KMS-11 (cell line): ENCODE data around the gene PGM2.
"Not testable (repeated sequence)": the region's sequence is repeated elsewhere in the genome, so short reads cannot be mapped to it uniquely, and the experiment has no call there.

Experiments
- H2AFZ ChIP-seq: fragments of 200-600 bp; sonication (generic); 2 replicates; pipeline ENCODE4 v1.6.1; 2016; ENCODE audit warnings: antibody characterized with exemption, mixed run types, low read depth
- H3K27ac ChIP-seq: fragments of 200-600 bp; sonication (generic); 2 replicates; pipeline ENCODE4 v1.6.1; 2016; ENCODE audit warnings: mild to moderate bottlenecking, mixed run types
- H3K27me3 ChIP-seq: fragments of 200-600 bp; sonication (generic); 2 replicates; pipeline ENCODE4 v1.6.1; 2017; ENCODE audit warnings: mild to moderate bottlenecking, low read depth, mixed run types, moderate library complexity; ENCODE audit not compliant: insufficient read depth
- H3K36me3 ChIP-seq: fragments of 200-600 bp; sonication (generic); 2 replicates; pipeline ENCODE4 v1.6.1; 2017; ENCODE audit warnings: mild to moderate bottlenecking, mixed run types; ENCODE audit not compliant: insufficient read depth
- H3K4me1 ChIP-seq: fragments of 200-600 bp; sonication (generic); 2 replicates; pipeline ENCODE4 v1.6.1; 2016; ENCODE audit warnings: mild to moderate bottlenecking, low read depth, mixed run types; ENCODE audit not compliant: poor library complexity, severe bottlenecking
- H3K4me2 ChIP-seq: fragments of 200-600 bp; sonication (generic); 2 replicates; pipeline ENCODE4 v1.7.0; 2016; ENCODE audit warnings: mild to moderate bottlenecking, mixed run types
- H3K4me3 ChIP-seq: fragments of 200-600 bp; sonication (generic); IDR thresholded peaks from 2 replicates; pipeline ENCODE4 v1.6.1; 2017; ENCODE audit warnings: low read depth, low read length, mixed read lengths; ENCODE audit not compliant: insufficient read depth
- H3K79me2 ChIP-seq: fragments of 200-600 bp; sonication (generic); 2 replicates; pipeline ENCODE4 v1.6.1; 2016; ENCODE audit warnings: low read depth, mixed run types; ENCODE audit not compliant: insufficient read depth
- H3K9ac ChIP-seq: fragments of 200-600 bp; sonication (generic); 2 replicates; pipeline ENCODE4 v1.6.1; 2016; ENCODE audit warnings: mild to moderate bottlenecking, mixed run types
- H4K20me1 ChIP-seq: fragments of 200-600 bp; sonication (generic); 2 replicates; pipeline ENCODE4 v1.6.1; 2016; ENCODE audit warnings: mild to moderate bottlenecking, mixed run types; ENCODE audit not compliant: insufficient read depth
- CTCF ChIP-seq: fragments of 200-600 bp; sonication (generic); conservative IDR thresholded peaks from 2 replicates; pipeline ENCODE4 v1.6.1; 2017; ENCODE audit warnings: low read depth, mild to moderate bottlenecking, antibody characterized with exemption, low read length, moderate library complexity, mixed read lengths

The PGM2 gene

GRCh38 chr4:37826295-37827029 is at the start of gene PGM2:
Gene PGM2, plus strand, starts transcription at chr4:37826686. Its CDS starts 47 bp downstream, at chr4:37826733.
- Histone ChIP-seq H3K27me3 (no peaks in the 10 kb centered on the region), H3K4me3 (peak within 1 kb of the TSS; percentile 89), H3K9ac (peak within 1 kb of the TSS; percentile 69; the same call in 1 of the 2 replicates), H3K36me3 (no peaks in the 10 kb centered on the region), H3K27ac (peak within 1 kb of the TSS; percentile 11; the same call in 1 of the 2 replicates), H4K20me1 (no peaks in the 10 kb centered on the region), H3K79me2 (no peaks in the 10 kb centered on the region), H3K4me2 (peak within 1 kb of the TSS; percentile 82), H3K4me1 (peaks cover 7% of the 10 kb centered on the region), H2AFZ (peak within 1 kb of the TSS; percentile 55)
- no peak for TF ChIP-seq CTCF

GRCh38 chr4:37779896-37780295 is 46.6 kb upstream of the PGM2 start:
- H3K27ac ChIP-seq = no peak overlapping the region
- no peaks in the 10 kb centered on the region for H3K27me3 ChIP-seq
- no peak overlapping the region for H2AFZ ChIP-seq
- no peaks in the 10 kb centered on the region for H3K79me2 ChIP-seq
- no peak overlapping the region for H3K4me3 ChIP-seq
- no peaks in the 10 kb centered on the region for H3K4me1 ChIP-seq
- no peaks in the 10 kb centered on the region for H4K20me1 ChIP-seq
- TF ChIP-seq CTCF = no peak
- H3K4me2 ChIP-seq = no peak overlapping the region
- H3K36me3 ChIP-seq = no peaks in the 10 kb centered on the region
- H3K9ac ChIP-seq = no peak overlapping the region

- Histone ChIP-seq H3K4me3 (no peak overlapping the region), H3K79me2 (no peaks in the 10 kb centered on the region), H3K4me2 (no peak overlapping the region), H2AFZ (no peak overlapping the region), H3K4me1 (no peaks in the 10 kb centered on the region), H3K27me3 (no peaks in the 10 kb centered on the region), H3K27ac (no peak overlapping the region), H4K20me1 (no peaks in the 10 kb centered on the region), H3K9ac (no peak overlapping the region), H3K36me3 (no peaks in the 10 kb centered on the region)
- TF ChIP-seq CTCF = no peak
Observed at GRCh38 chr4:37780444-37781130, 45.9 kb upstream of the PGM2 start.

GRCh38 chr4:37781131-37781455 is 45.4 kb upstream of the PGM2 start:
- Histone ChIP-seq H3K27me3 (no peaks in the 10 kb centered on the region), H3K27ac (no peak overlapping the region), H3K4me2 (no peak overlapping the region), H2AFZ (no peak overlapping the region), H3K4me1 (no peaks in the 10 kb centered on the region), H4K20me1 (no peaks in the 10 kb centered on the region), H3K4me3 (no peak overlapping the region), H3K79me2 (no peaks in the 10 kb centered on the region), H3K36me3 (no peaks in the 10 kb centered on the region), H3K9ac (no peak overlapping the region)
- no peak for TF ChIP-seq CTCF

DNA sequence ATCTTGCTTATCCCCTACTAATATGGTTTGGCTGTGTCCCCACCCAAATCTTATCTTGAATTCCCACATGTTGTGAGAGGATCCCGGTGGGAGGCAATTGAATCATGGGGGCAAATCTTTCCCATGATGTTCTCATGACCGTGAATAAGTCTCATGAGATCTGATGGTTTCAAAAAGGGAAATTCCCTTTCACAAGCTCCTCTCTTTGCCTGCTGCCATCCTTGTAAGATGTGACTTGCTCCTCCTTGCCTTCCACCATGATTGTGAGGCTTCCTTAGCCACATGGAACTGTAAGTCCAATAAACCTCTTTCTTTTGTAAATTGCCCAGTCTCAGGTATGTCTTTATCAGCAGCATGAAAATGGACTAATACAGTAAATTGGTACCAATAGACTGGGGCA is 40.2 kb upstream of the PGM2 start:
- H3K27ac ChIP-seq, H2AFZ ChIP-seq, H3K9ac ChIP-seq, H3K36me3 ChIP-seq, H3K79me2 ChIP-seq, H4K20me1 ChIP-seq, H3K4me3 ChIP-seq, H3K27me3 ChIP-seq, H3K4me2 ChIP-seq, H3K4me1 ChIP-seq: not testable (repeated sequence)

DNA sequence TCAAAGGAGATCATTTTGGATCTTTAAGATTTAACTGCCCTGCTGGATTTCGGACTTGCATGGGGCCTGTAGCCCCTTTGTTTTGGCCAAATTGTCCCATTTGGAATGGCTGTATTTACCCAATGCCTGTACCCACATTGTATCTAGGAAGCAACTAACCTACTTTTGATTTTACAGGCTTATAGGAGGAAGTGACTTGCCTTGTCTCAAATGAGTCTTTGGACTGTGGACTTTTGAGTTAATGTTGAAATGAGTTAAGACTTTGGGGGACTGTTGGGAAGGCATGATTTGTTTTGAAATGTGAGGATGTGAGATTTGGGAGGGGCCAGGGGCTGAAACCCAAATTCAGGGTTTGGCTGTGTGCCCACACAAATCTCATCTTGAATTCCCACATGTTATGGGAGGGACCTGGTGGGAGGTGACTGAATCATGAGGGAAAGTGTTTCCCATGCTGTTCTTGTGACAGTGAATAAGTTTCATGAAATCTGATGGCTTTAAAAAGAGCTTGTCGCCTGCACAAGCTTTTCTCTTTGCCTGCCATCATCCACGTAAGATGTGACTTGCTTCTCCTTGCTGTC is 38.5 kb upstream of the PGM2 start:
- not testable (repeated sequence) for H3K27ac ChIP-seq, H3K27me3 ChIP-seq, H3K4me1 ChIP-seq, H2AFZ ChIP-seq, H3K36me3 ChIP-seq, H3K79me2 ChIP-seq, H3K4me3 ChIP-seq, H3K9ac ChIP-seq, H4K20me1 ChIP-seq, H3K4me2 ChIP-seq
